GM04504 (cell line): ENCODE measurements around the gene BRD3OS.

Experiments
- DNase-seq: peaks from one replicate; pipeline ENCODE4 v3.0.0-alpha.2; 2012; ENCODE audit warnings: low read depth

BRD3OS gene

DNA sequence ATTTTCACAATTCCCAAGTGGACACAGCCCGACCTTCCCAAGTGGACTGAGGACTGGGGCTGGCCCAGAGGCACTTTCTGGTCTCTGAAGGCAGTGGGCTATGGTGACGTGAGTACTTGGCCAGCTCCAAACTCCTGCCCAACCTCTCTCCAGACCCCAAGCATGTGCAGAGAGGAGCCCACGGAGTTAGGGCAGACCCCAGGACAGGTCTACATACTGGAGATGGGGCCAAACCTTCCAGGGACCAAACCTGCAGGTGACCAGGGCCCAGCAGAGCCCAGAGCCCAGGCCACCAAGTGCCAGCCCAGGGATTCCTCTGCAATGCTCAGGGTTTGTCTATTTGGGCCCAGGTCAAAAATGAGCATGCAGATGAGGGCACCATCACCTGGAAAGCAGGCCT, 27.2 kb downstream of the BRD3OS start:
- DNase-seq = no peak

GRCh38 chr9:134052941-134053340, 27.7 kb downstream of the BRD3OS start:
- no peak for DNase-seq

GRCh38 chr9:134053401-134053871, 28.2 kb downstream of the BRD3OS start:
- no peak for DNase-seq

GRCh38 chr9:134053941-134054761, 28.9 kb downstream of the BRD3OS start:
- no peak for DNase-seq

DNA sequence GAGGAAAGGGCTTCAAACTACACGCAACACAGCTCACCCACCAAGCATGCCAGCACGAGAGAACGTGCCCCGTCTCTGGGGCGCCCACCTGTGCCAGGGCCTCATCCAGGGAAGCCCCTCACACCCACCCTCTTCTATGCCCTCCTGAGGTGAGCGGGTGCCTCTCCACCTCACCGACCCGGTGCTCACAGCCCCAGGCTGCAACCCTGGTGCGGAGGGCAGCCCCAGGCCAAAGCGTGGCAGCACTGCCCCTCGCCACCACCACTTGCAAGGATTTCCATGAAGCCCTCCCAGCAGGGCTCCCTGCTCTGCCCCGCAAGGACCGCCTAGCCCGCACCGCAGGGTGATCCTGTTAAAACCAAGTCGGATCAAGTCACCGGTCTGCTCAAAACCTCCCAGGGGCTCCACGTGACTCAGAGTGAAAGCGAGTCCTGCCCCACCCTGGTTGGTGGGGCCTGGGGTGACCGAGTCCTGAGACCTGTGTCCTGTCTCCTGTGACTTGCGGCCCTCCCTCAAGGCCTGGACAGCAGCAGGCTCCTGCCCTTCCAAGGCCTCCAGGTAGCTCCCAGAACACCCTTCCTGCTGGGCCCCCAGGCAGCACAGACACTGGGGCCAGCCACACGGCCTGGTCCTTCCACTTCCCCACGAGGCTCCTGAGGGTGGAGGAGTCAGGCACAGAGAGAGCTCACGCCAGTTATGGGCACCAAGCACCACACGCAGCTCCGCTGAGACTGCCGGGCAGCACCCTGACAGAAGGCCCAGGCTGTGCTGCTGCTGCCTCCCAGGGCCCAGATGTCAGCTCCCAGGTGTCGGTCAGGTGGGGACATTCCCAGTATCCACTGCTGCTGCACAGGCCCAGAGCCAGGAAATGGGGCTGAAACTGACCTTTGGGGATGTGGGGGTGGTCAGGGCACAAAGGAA, 29.9 kb downstream of the BRD3OS start:
- DNase-seq = no peak

DNA sequence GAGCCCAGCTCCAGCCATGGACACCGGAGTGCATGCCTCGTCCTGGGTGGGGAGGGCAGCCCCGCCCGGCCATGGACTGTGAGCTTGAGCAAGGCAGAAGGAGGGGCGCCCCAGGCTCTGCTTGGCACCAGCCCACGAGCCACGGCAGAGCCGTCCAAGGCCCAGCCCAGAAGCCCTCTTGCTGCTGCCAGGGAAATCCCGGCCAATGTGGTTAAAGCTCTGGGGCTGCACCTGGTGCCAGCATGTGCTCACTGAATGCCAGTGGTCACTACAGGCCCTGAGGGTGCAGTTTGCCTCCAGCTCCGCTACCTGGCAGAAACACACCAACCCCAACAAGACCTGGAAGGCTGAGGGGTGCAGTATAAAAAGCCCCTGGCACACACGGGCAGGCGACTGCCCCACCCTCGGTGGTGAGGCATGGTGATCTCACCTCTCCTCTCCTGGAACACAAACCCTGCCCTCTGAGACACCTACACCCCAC, 30.7 kb downstream of the BRD3OS start:
- peak; percentile 69 for DNase-seq

DNA sequence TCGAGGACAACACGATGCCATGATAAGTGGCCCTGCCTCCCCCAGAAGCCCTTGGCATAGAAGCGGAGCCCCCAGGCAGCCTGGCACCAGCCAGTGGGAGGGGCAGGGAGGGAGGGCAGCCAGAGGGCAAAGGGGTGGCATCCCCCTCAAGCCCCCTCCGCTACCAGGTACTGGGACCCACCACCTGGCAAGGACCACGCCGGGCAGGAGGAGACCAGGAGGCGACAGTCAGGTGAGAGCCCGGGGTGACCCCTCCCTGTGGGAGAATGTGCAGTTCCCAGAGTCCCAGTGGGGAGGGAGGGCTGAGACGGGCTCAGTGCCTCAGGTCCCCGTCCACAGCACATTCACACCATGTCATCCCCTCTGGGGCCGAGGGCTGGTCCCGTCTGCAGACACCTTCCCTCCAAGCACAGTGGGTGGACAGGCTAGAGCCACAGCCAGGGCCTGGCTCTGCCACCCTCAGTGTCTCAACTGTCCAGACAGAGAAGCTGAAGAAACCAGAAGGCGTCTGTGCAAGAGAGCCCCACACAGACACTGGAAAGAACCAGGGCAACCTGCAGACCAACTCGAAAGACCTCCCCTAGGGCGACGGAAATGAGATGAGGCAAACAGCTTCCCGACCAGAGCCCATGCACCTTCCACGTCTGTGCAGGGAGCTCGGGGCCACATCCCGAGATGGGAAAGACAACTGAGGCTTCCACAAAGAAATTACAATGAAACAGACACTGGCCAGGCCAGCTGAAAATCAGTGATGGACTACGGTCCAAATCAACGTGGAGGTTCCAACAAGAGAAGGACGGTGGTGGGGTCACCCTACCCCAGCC, 31.4 kb downstream of the BRD3OS start:
- DNase-seq = no peak

DNA sequence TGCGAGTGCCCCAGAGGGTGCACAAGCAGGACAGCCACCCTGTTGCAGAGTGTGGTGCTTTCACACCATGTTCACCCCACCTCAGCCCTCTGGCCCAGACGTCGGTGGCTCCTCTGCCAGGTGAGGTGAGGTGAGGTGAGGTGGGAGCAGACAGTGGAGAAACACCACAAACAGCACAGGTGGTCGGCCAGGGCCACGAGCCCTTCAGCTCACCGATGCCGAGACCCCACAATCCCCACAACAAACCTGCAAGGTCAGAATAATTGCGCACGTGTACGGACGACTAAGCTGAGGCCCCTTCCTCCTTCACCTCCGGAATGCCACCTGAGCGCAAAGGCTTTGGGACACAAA, 32.0 kb downstream of the BRD3OS start:
- DNase-seq = no peak

GRCh38 chr9:134057751-134058701, 32.7 kb downstream of the BRD3OS start:
- DNase-seq = no peak

DNA sequence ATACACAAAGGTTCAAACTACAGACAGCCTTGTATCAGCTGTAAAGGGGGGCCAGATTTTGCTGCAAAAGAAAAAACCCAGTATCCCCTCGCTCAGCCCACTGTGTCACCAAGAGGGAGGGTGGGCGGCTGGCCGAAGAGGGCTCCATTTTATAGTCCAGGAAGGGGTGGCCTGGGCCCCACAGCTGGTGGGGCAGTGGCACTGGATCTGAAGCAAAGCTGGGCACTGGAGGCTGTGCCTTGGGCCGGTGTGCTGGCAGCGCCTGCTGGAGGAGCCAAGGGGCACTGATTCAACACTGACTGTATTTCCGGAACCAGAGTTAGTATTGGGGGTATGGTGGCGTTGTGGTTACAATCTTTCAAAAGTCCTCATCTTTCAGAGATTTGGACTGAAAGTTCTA, 33.4 kb downstream of the BRD3OS start:
- DNase-seq = no peak

GRCh38 chr9:134059188-134059641, 33.9 kb downstream of the BRD3OS start:
- DNase-seq = no peak

DNA sequence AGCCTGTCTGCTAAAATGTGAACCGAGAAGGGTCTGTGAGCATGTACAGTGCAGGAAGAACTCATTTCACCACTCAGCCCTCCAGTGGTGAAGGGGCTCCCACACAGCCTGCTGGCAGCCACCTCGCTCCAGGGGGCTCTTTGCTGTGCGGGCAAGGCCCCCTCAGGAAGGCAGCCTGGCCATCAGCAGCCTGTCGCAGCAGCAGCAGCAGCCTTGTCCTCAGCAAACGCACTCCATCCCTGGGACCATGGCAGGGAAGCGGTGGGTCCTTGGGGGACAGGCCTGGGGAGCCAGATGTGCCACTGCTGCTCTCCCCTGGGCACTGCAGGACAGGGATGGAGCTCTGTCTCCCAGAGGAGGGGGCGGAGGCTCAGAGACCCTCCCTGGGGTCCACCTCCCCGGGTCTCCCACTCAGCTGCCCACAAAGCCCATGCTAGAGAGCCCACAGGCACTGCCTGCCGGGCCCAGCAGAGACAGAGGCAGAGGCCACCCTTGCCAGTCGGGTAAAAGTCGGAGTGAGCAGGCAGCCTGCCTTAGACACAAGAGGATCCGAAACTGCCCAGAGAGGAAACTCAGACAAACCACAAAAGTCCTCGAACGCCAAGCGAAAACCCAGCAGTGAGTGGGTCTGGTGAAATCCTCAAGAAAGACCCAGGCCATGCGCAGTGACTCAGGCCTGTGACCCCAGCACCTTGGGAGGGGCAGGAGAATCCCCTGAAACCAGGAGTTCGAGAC, 34.5 kb downstream of the BRD3OS start:
- DNase-seq = no peak

- DNase-seq = no peak
Observed at GRCh38 chr9:134060546-134060945, 35.3 kb downstream of the BRD3OS start.

DNA sequence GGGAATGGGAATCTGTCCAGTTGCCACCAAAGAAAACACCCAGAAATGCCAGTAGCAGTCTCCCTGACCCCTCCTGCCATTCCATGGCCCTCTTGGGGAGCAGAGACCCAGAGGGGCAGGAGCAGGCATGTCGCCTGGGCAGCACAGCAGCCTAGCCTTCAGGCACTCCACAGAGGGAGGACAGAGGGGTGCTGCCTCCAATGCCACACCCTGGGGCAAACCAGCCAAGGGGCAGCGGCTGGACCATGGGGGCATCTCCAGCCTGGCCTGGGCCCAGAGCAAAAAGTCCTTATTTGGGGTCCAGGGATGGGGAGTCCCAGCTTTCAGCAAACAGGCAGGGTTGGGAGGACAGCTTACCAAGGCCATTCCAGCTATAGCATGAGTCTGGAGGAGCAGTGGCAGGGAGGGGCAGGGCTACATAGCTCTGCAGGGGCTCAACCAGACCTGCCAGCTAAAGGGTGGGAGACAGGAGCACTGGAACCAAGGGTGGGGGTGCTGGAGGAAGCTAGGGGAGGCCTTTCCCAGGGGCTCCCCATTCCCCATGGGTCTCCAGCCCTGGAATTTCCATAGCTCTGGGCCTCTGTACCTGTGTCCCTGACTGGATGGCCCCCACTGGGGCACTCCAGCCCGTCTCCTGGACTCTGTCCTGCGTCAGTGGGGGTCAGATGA, 35.9 kb downstream of the BRD3OS start:
- no peak for DNase-seq

DNA sequence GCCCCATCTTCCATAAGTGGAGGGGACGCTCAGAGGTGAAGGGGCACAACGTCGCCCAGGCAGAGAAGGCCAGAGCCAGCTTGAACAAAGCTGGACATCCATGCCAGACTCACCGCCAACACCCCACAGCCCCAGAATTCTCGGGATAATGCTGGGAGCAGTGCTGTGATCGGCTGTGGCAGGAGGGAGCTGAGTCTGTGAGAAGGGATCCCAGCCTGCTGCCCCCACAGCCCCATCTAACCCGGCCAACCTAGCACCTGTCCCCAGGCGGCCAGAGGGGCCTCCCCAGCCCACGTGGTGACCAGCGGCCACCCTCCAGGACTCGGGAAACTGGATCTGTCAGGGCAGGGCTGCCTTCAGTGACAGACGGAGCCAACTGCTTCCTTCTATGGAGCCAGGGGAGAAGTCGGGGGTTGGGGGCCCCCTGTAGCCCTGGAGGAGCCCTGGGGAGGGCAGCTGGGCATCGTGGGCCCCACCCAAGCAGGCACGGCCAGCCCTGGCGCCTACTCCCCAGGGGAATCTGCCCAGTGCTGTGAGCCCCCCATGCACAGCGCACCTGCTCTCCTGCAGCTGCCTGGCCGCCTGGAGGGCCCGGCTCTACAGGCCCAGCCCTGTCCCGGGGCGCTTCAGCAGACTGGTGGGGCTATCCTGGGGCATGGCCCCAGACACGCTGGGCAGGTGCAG, 36.5 kb downstream of the BRD3OS start:
- no peak for DNase-seq

DNA sequence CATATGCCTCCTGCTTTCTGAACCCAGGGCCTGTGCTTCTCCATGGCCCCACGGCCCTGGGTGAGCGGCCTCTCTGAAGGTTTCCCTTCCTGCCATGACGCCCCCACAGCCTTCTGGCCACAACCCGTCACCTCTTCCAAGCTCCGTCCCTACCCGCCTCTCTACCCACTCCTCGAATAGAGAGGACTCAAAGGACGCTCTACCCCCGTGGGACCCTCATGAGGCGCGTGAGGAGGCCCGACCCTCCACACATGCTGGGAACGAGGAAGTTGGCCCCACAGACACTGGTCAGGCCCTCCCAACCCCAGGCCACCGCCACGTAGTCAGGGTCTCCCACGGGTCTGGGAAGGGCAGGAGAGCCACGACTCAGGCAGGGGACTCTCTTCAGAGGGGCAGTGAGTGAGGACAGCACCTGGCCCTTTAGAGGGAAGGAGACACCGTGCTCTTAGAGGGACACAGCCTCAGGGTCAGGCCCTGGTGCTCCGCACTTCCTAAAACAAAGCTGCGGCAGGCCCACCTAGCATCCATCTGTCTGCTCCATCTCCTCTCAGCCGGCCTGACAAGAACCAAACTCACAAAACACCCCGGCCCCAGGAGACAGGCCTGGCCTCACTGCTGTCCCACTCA, 37.3 kb downstream of the BRD3OS start:
- no peak for DNase-seq

DNA sequence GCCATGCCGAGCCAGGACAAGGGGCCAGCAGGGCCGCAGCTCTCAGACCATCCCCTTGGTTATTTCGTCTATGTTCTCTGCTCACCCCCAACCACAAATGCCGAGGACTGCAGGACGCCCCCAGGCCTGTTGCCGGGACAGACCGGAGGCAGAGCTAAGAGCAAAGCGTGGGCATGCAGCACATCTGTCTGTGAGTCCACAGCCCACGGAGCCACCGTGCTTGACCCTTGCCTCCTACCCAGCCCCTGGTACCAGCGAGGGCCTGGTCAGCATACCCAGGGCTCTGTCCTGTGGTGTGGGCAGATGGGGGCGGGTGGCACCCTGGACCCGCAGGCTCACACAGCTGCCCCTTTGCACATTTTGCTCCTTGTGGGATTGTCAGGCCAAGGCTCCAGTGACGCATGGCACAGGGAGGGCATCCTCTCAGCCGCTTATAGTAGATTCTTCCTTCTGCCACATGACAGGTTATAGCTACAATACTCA, 37.8 kb downstream of the BRD3OS start:
- no peak for DNase-seq
